SJSA1 (cell line): ENCODE data around the gene PLCB4. TPM values are rescaled to one million over a fixed set of nuclear protein-coding genes. Genes with fewer than 3 reads are reported as not detected.
"Not testable (repeated sequence)": the region's sequence is repeated elsewhere in the genome, so short reads cannot be mapped to it uniquely, and the experiment has no call there.

Source experiments
- DNase-seq, 2 experiments: peaks; one replicate each; pipeline ENCODE4 v3.0.0-alpha.2; 2015 to 2020; ENCODE audit warnings: low spot score in 2 of 2, low read depth in 1 of 2
- H3K27ac ChIP-seq: fragments of 250-450 bp; sonication (Bioruptor Pico); 2 replicates; pipeline ENCODE4 v1.5.1; 2020; ENCODE audit warnings: mild to moderate bottlenecking, moderate library complexity
- H3K27me3 ChIP-seq: fragments of 250-450 bp; sonication (Bioruptor Pico); replicated peaks from 2 replicates; pipeline ENCODE4 v1.5.1; 2020; ENCODE audit warnings: mild to moderate bottlenecking, moderate library complexity
- H3K36me3 ChIP-seq: fragments of 250-450 bp; sonication (Bioruptor Pico); 2 replicates; pipeline ENCODE4 v1.5.1; 2020; ENCODE audit warnings: mild to moderate bottlenecking
- H3K4me1 ChIP-seq: fragments of 250-450 bp; sonication (Bioruptor Pico); replicated peaks from 2 replicates; pipeline ENCODE4 v1.6.1; 2021; ENCODE audit warnings: mild to moderate bottlenecking
- H3K4me3 ChIP-seq: fragments of 250-450 bp; sonication (Bioruptor Pico); 2 replicates; pipeline ENCODE4 v1.5.1; 2020; ENCODE audit warnings: mild to moderate bottlenecking
- H3K9me3 ChIP-seq: fragments of 250-450 bp; sonication (Bioruptor Pico); replicated peaks from 2 replicates; pipeline ENCODE4 v1.5.1; 2020; ENCODE audit warnings: mild to moderate bottlenecking
- total RNA-seq: library from RNA; depleted of rRNA; stranded (reverse); fragments of >200 nt; shearing (Covaris generic); gene quantifications from 2 replicates; pipeline ENCODE4 v1.2.3, GENCODE V29; 2014

PLCB4 gene
- total RNA-seq, 1 experiment from 2014 or later = 9.3 TPM

GRCh38 chr20:9144643-9145042 lies 75.8 kb downstream of the PLCB4 start:
- H3K27ac ChIP-seq = no peak overlapping the region
- no peaks in the 10 kb centered on the region for H3K27me3 ChIP-seq
- no peak overlapping the region for H3K4me3 ChIP-seq
- H3K36me3 ChIP-seq = no peaks in the 10 kb centered on the region
- H3K9me3 ChIP-seq = no peaks in the 10 kb centered on the region
- no peaks in the 10 kb centered on the region; the same call in 1 of the 2 replicates for H3K4me1 ChIP-seq
- no peak for DNase-seq

DNA sequence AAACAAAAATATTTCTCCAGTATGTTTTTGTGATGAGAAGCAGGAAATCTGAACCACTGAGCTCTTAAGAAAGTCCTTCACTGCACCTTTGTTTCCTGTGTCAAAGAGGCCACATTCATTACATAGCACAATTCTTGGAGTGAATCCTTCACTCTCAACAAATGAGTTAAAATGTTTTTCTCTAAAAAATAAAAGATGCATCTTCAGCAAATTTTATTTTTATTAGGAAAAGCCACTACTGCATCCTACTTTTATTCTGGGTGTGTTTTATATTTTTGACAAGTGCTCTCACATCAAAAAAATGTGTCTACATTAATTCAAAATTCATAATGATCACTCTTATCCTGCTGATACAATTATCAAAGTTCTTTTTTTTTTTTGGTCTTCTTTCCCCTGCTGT lies 76.3 kb downstream of the PLCB4 start:
- no peak for DNase-seq
- H3K4me3 ChIP-seq = no peak overlapping the region
- no peaks in the 10 kb centered on the region for H3K36me3 ChIP-seq
- no peak overlapping the region for H3K27ac ChIP-seq
- no peaks in the 10 kb centered on the region; the same call in 1 of the 2 replicates for H3K4me1 ChIP-seq
- H3K9me3 ChIP-seq = no peaks in the 10 kb centered on the region
- H3K27me3 ChIP-seq = no peaks in the 10 kb centered on the region

- DNase-seq = no peak
- Histone ChIP-seq H3K4me3 (no peak overlapping the region), H3K36me3 (no peaks in the 10 kb centered on the region)
Observed at GRCh38 chr20:9146649-9147048, 77.8 kb downstream of the PLCB4 start.

GRCh38 chr20:9147547-9148024 lies 78.7 kb downstream of the PLCB4 start:
- no peaks in the 10 kb centered on the region for H3K36me3 ChIP-seq

More at GRCh38 chr20:9146649-9147048, 77.8 kb downstream of the PLCB4 start:
- Histone ChIP-seq H3K27ac (no peak overlapping the region), H3K4me1 (no peaks in the 10 kb centered on the region; the same call in 1 of the 2 replicates), H3K27me3 (no peaks in the 10 kb centered on the region), H3K9me3 (no peaks in the 10 kb centered on the region)

DNA sequence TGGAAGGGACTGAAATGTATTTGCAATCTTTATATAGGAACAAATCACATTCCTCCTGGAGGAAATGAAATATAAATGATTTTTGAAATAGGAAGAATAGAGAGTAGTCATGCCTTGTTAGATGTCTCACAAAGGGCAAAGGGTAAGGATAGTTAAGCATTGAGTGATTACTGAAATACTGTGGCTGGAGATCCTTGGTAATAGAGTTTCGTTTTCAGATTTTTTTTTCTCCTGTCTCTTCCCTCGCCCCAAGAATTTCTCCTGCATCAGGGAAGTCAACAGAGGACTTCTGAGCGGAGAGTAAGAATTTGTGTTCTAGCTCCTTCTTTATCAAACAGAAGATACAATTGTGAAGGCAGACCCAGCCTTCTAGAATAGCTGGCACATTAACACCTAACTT lies 79.4 kb downstream of the PLCB4 start:
- DNase-seq = no peak
- Histone ChIP-seq H3K27ac (no peak overlapping the region), H3K36me3 (no peaks in the 10 kb centered on the region), H3K9me3 (no peaks in the 10 kb centered on the region), H3K27me3 (no peaks in the 10 kb centered on the region), H3K4me3 (no peak overlapping the region), H3K4me1 (no peaks in the 10 kb centered on the region; the same call in 1 of the 2 replicates)

More at GRCh38 chr20:9147547-9148024, 78.7 kb downstream of the PLCB4 start:
- H3K4me3 ChIP-seq = no peak overlapping the region
- H3K4me1 ChIP-seq = no peaks in the 10 kb centered on the region; the same call in 1 of the 2 replicates
- no peak for DNase-seq
- H3K27ac ChIP-seq = no peak overlapping the region
- no peaks in the 10 kb centered on the region for H3K9me3 ChIP-seq
- H3K27me3 ChIP-seq = no peaks in the 10 kb centered on the region

DNA sequence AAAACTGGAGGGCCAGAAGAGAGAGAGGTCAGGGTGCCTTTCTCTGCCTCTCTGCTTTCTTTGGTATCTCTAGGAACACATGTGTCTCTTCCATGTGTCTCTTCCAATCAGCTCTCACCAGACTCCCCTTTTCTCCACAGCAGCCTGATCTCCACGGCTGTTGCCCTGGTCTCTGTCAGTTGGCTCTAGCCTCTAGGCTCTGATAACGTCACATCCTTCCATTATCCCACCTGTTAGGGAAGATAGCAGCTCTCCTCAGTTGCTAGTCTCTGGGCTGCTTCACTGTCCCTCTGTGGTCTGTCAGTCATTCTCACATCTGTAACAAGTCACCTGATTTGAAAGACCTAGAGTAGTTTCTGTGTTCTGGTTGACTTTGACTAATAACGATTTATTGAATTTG lies 80.2 kb downstream of the PLCB4 start:
- DNase-seq = no peak
- Histone ChIP-seq H3K27me3 (no peaks in the 10 kb centered on the region), H3K4me3 (no peak overlapping the region), H3K36me3 (no peaks in the 10 kb centered on the region), H3K27ac (no peak overlapping the region), H3K9me3 (no peaks in the 10 kb centered on the region), H3K4me1 (no peaks in the 10 kb centered on the region; the same call in 1 of the 2 replicates)

DNA sequence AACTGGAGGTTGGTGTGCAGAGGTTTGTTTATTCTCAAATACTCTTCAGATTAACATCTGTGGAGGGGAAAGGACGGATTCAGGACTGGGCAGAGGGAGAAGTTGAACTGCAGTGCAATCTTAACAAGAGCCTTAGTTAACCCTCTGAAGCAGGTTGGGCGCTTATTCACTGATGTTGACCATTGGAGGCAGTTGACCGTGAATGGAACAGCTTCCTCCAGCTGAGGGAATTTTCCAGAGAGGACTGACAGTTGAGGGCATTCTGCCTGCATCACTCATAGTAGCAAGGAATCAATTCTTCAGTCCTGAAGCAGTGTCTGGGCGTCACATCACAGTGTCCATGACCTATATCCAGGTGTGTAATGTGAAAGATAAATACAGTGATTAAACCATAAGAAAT lies 80.9 kb downstream of the PLCB4 start:
- no peaks in the 10 kb centered on the region; the same call in 1 of the 2 replicates for H3K4me1 ChIP-seq
- H3K27ac ChIP-seq = no peak overlapping the region
- H3K9me3 ChIP-seq = no peaks in the 10 kb centered on the region
- DNase-seq = no peak
- no peak overlapping the region for H3K4me3 ChIP-seq
- no peaks in the 10 kb centered on the region for H3K36me3 ChIP-seq
- no peaks in the 10 kb centered on the region for H3K27me3 ChIP-seq

- Histone ChIP-seq H3K36me3 (no peaks in the 10 kb centered on the region), H3K4me1 (no peaks in the 10 kb centered on the region; the same call in 1 of the 2 replicates), H3K9me3 (no peaks in the 10 kb centered on the region), H3K4me3 (no peak overlapping the region), H3K27ac (no peak overlapping the region), H3K27me3 (no peaks in the 10 kb centered on the region)
- no peak for DNase-seq
Observed at GRCh38 chr20:9150679-9151078, 81.8 kb downstream of the PLCB4 start.

DNA sequence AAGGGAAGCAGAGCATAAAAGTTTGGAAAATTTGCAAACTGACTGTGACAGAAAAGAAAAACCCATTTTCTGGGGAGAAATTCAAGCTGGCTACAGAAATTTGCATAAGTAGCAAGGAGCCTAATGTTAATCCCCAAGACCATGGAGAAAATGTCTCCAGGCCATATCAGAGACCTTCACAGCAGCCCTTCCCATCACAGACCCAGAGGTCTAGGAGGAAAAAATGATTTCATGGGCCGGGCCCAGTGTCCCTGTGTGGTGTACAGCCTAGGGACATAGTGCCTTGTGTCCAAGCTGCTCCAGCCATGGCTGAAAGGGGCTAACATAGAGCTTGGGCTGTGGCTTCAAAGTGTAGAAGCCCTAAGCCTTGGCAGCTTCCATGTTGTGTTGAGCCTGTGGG lies 83.3 kb downstream of the PLCB4 start:
- H3K36me3 ChIP-seq, H3K9me3 ChIP-seq, H3K27me3 ChIP-seq, H3K4me1 ChIP-seq, H3K4me3 ChIP-seq, H3K27ac ChIP-seq, DNase-seq: not testable (repeated sequence)

- H3K4me3 ChIP-seq = no peak overlapping the region
- no peak for DNase-seq
- no peaks in the 10 kb centered on the region for H3K36me3 ChIP-seq
Observed at GRCh38 chr20:9154464-9155024, 85.7 kb downstream of the PLCB4 start.

DNA sequence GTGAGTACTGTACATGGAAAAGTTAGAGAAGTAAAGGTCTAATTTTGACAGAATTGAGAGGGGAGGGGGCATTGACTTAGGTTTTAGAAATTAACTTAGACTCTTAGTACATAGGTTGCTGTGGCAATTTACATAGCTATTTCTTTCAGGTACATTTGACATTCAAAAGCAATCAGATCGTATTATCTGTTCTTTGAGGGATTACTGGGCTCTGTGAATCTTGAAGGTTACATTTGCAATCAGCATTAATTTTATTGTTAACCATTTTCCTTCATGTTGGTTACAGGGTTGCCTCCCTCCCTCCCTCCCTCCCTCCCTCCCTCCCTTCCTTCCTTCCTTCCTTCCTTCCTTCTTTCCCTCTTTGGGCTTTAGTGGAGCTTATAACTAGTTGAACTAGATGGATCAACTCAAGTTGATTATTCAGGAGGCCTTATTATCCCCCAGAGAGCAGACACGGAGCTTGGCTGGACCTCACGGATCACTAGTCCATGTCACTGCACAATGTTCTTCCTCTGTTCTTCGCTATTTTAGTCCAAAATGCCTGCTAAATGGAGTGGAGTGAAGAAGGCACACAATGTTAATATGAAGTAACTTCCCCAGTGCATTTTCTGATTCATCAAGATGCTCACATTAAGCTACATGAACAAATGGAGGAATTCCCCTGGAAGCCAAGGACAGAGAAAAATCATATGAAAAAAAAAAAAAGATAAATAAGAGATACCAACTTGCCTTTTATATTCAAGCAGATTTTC lies 87.8 kb downstream of the PLCB4 start:
- H3K27ac ChIP-seq = no peak overlapping the region
- H3K27me3 ChIP-seq = no peaks in the 10 kb centered on the region
- peaks cover 13% of the 10 kb centered on the region for H3K4me1 ChIP-seq
- H3K9me3 ChIP-seq = no peaks in the 10 kb centered on the region
- no peak for DNase-seq
- H3K36me3 ChIP-seq = no peaks in the 10 kb centered on the region
- H3K4me3 ChIP-seq = no peak overlapping the region

More at GRCh38 chr20:9154464-9155024, 85.7 kb downstream of the PLCB4 start:
- Histone ChIP-seq H3K27me3 (no peaks in the 10 kb centered on the region), H3K9me3 (no peaks in the 10 kb centered on the region), H3K27ac (no peak overlapping the region), H3K4me1 (no peaks in the 10 kb centered on the region)

- H3K9me3 ChIP-seq = no peaks in the 10 kb centered on the region
- H3K36me3 ChIP-seq = no peaks in the 10 kb centered on the region
- H3K27ac ChIP-seq = no peak overlapping the region
- no peaks in the 10 kb centered on the region for H3K27me3 ChIP-seq
- H3K4me3 ChIP-seq = no peak overlapping the region
- H3K4me1 ChIP-seq = peaks cover 13% of the 10 kb centered on the region
- DNase-seq = no peak
Observed at GRCh38 chr20:9160331-9160730, 91.4 kb downstream of the PLCB4 start.

GRCh38 chr20:9160757-9161156 lies 91.9 kb downstream of the PLCB4 start:
- H3K9me3 ChIP-seq = no peaks in the 10 kb centered on the region
- H3K36me3 ChIP-seq = no peaks in the 10 kb centered on the region
- no peaks in the 10 kb centered on the region for H3K27me3 ChIP-seq
- peaks cover 13% of the 10 kb centered on the region for H3K4me1 ChIP-seq
- DNase-seq = no peak
- no peak overlapping the region for H3K4me3 ChIP-seq
- H3K27ac ChIP-seq = no peak overlapping the region

DNA sequence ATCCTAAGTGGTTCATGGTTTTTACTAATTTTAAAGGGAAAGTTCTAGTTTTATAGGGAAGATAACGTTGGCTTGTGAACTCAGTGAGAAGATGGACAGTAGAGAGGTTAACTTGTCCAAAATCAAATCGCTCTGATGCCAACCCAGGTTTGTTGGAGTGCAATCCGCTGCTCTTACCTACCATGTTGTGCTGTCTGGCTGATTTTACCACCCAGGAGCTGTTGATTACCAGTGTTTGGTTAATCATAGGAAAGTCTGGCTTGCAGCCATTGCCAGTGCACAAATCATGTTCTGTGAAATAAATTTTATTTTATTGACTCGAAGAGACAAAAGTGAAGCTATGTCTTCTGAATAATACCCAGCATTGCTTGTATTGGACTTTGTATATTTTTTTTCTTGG lies 92.4 kb downstream of the PLCB4 start:
- Histone ChIP-seq H3K4me3 (no peak overlapping the region), H3K27me3 (no peaks in the 10 kb centered on the region), H3K9me3 (no peaks in the 10 kb centered on the region), H3K36me3 (no peaks in the 10 kb centered on the region), H3K4me1 (peaks cover 13% of the 10 kb centered on the region), H3K27ac (no peak overlapping the region)
- no peak for DNase-seq
